UCSD-AML1 (cell line): ENCODE data around the gene CCDC8.
"Not testable (repeated sequence)": the region's sequence is repeated elsewhere in the genome, so short reads cannot be mapped to it uniquely, and the experiment has no call there.

Experiments used
- DNase-seq: peaks from one replicate; lab custom pipeline; 2025; ENCODE audit not compliant: unreplicated experiment; lab: John Stamatoyannopoulos, UW

The CCDC8 gene, protein sequence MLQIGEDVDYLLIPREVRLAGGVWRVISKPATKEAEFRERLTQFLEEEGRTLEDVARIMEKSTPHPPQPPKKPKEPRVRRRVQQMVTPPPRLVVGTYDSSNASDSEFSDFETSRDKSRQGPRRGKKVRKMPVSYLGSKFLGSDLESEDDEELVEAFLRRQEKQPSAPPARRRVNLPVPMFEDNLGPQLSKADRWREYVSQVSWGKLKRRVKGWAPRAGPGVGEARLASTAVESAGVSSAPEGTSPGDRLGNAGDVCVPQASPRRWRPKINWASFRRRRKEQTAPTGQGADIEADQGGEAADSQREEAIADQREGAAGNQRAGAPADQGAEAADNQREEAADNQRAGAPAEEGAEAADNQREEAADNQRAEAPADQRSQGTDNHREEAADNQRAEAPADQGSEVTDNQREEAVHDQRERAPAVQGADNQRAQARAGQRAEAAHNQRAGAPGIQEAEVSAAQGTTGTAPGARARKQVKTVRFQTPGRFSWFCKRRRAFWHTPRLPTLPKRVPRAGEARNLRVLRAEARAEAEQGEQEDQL

GRCh38 chr19:46413262-46414031, at the start of gene CCDC8:
Gene CCDC8 (minus strand): TSS chr19:46413564. CDS start chr19:46412810, 754 bp downstream.
- DNase-seq: no peak

DNA sequence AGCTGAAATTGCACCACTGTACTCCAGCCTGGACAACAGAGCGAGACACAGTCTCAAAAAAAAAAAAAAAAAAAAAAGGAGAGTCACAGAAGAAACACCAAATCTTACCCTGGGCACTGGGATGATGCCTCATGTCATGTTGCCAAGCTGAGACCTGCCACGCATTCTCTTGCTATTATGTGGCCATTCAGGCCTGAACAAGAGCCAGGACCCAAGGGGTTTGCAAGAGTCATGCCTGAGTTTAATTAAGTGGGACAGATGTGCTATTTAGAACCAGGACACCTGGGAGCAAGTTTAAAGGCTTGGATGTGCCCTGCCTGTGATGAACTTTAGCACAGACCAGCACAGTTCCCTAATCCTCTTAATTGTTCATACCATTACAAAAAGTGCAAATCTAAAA, 48.2 kb upstream of the CCDC8 start:
- no peak for DNase-seq

GRCh38 chr19:46460981-46461380, 47.6 kb upstream of the CCDC8 start:
- no peak for DNase-seq

DNA sequence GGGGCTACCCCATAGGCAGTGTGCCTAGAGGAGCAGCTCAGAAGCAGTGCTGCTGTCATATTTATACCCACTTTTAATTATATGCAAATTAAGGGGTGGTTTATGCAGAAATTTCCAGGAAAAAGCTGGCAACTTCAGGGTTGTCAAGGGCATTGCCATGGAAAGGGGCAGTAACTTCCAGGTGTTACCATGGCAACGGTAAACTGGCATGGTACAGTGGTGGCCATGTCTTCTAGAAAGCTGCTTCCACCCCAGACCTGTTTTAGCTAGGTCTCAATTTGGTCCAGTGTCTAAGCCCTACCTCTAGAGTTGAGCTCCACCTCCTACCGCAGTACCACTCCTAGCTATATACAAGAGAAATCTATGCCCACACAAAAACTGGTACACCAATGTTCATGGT, 46.7 kb upstream of the CCDC8 start:
- DNase-seq: no peak

GRCh38 chr19:46456930-46457329, 43.6 kb upstream of the CCDC8 start:
- DNase-seq: no peak

- no peak for DNase-seq
Measured at GRCh38 chr19:46454244-46454643, 40.9 kb upstream of the CCDC8 start.

- DNase-seq: no peak
Measured at GRCh38 chr19:46453661-46454060, 40.3 kb upstream of the CCDC8 start.

DNA sequence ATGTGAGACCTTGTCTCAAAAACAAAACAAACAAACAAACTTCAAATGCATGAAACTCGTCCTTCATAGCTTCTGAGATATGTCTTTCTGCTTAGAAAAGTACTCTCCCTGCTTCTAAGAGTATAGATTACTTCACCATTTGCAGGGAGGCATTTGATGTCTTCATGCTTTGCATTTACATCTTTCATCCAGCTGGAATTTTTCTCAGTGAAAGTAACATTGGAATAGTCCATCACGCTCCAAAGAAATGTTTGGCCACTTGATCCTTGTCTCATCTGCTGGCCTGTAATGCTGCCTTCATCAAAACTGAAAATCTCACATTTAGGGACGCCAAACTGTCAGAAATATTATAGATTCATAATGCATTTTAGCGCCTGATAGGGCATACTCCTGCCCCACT, 38.8 kb upstream of the CCDC8 start:
- DNase-seq: no peak

DNA sequence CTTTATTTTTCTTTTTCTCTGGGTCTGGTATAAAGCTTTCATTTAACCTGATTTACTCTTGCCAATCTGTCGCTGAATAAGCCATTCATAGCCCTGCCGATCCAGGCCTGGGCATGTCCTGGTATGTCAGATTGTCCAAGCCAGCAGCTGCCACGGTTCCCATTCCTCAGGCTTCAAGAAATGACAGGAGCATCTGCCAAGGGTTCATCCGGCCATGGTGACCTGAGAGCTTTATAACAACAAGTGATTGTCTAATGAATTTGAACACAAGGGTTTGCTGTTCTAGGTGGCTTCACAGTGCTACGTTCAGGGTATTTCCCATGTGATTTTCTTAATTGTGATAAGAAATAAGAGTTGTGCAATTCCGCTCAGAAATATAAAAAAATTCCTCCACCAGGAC, 38.0 kb upstream of the CCDC8 start:
- DNase-seq: no peak

DNA sequence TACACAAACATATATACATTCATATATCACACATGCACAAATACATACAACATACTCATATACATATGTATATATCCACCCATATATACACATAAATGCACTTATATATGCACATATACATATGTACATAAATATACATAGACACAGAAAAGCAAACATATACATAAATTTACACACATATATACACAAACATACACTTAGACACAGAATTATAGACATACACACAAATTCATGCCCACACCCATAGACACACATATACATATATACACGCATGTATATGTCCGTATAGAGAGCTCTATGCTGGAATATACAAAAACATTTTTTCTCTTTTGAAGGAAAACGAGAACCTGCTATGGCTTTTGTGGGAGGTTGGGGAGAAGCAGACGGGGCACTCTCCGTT, 37.4 kb upstream of the CCDC8 start:
- DNase-seq: no peak

GRCh38 chr19:46449228-46449627, 35.9 kb upstream of the CCDC8 start:
- DNase-seq: no peak

GRCh38 chr19:46448601-46449000, 35.2 kb upstream of the CCDC8 start:
- DNase-seq: no peak

DNA sequence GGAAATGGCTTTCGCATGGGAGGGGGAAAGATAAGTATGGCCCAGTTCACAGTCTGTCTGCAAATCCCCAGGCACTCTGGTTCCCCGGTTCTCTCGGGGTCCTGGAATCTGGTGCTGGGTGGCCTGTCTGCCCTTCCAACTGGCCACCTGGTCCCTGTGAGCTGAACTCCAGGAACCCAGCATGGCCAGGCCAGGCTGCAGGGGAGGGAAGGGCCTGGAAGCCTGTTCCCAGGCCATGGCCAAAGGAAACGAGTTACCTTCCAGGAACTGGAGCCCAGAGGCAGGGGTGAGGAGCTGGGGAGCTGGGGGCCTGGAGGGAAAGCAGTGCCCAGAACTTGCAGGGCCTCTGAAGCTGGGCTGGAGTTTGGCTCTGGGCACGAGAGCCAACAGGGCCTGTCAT, 34.5 kb upstream of the CCDC8 start:
- DNase-seq: no peak

DNA sequence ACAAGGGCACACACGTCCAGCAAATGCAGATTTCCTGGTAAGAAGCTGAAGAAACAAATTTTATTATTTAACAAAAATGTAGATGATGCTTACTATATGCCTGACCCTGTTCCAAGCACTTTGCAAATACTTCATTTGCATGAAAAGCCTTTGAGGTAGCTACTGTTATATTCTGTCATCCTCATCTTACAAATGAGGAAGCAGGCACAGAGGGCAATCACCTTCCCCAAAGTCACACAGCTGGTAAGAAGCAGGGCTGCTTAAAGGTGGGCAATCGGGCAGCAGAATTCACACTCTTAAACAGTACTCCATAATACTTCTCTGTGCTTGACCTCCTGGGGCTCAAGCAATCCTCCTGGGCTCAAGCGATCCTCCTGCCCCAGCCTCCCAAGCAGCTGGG, 33.6 kb upstream of the CCDC8 start:
- no peak for DNase-seq

DNA sequence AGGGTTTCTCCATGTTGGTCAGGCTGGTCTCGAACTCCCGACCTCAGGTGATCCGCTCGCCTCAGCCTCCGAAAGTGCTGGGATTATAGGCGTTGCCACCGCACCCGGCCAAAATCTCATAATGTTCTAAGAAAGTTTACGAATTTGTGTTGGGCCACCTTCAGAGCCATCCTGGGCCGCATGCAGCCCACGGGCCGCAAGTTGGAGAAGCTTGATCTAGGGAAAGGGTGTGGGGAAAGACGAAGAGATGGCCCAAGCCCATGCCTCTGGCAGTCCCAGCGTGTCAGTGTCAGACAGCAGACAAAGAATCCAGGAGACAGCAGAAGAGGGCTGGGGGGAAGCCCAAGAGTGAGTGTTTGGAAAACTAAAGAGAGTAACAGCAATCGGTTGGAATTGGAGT, 32.7 kb upstream of the CCDC8 start:
- no peak for DNase-seq

GRCh38 chr19:46442808-46443450, 29.6 kb upstream of the CCDC8 start:
- no peak for DNase-seq

GRCh38 chr19:46441866-46442265, 28.5 kb upstream of the CCDC8 start:
- DNase-seq: no peak

GRCh38 chr19:46435689-46436088, 22.3 kb upstream of the CCDC8 start:
- DNase-seq: not testable (repeated sequence)

DNA sequence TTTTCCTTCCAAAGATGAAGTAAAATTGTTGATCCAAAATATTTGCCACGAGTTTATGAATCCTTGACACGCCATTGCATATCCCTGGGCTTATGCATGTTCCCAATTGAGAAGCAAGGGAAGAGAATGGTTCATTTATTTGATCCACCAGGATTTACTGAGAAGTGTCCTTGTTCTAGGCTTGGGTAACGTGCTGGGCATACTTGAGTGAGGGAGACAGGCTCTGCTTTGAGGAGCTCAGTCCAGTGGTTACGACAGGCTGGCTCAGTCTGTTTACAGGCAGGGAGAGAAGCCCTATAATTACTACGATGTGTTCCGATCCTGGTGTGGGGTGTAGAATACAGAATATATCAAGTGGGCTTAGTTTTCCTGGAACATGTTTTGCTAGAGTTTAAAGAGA, 21.6 kb upstream of the CCDC8 start:
- no peak for DNase-seq

GRCh38 chr19:46433470-46433869, 20.1 kb upstream of the CCDC8 start:
- DNase-seq: not testable (repeated sequence)

GRCh38 chr19:46431824-46432223, 18.5 kb upstream of the CCDC8 start:
- no peak for DNase-seq

GRCh38 chr19:46429999-46430398, 16.6 kb upstream of the CCDC8 start:
- DNase-seq: no peak
